Dendritic cell treated with granulocyte-macrophage colony-stimulating factor and Interleukin-4, amounts not matched to agents 40 ng/mL and 50 ng/mL, for 4 days (primary cell): Measurements from ENCODE around the gene ANAPC16.

ENCODE experiments used
- H3K27ac Mint-ChIP-seq: one replicate; pipeline ENCODE4 v1.8.0; 2022; ENCODE audit warnings: mild to moderate bottlenecking, mixed read lengths
- H3K27me3 Mint-ChIP-seq: one replicate; pipeline ENCODE4 v1.8.0; 2022; ENCODE audit warnings: mild to moderate bottlenecking, mixed read lengths
- H3K36me3 Mint-ChIP-seq: one replicate; pipeline ENCODE4 v1.8.0; 2022; ENCODE audit warnings: low read depth, mixed read lengths
- H3K4me1 Mint-ChIP-seq: one replicate; pipeline ENCODE4 v1.8.0; 2022; ENCODE audit warnings: low read depth, mixed read lengths
- H3K4me3 Mint-ChIP-seq: one replicate; pipeline ENCODE4 v1.8.0; 2022; ENCODE audit warnings: mild to moderate bottlenecking, moderate library complexity, mixed read lengths
- H3K9me3 Mint-ChIP-seq: one replicate; pipeline ENCODE4 v1.8.0; 2022; ENCODE audit warnings: mixed read lengths
- intact Hi-C: fragments of 100-400 bp; cut with micrococcal nuclease; formaldehyde crosslinking; loops from one replicate; pipeline ENCODE4 v1.15.0; 2022

ANAPC16 gene

GRCh38 chr10:72270607-72271281 is 54.9 kb downstream of the ANAPC16 start:
- peaks cover 26% of the 10 kb centered on the region for H3K36me3 Mint-ChIP-seq
- H3K4me1 Mint-ChIP-seq = peaks cover 38% of the 10 kb centered on the region
- no peak overlapping the region for H3K27ac Mint-ChIP-seq
- no peaks in the 10 kb centered on the region for H3K9me3 Mint-ChIP-seq
- no peak overlapping the region for H3K4me3 Mint-ChIP-seq
- intact Hi-C loops = loop anchor here (5.0 kb wide), 1 partner anchor 67 kb away; no protein-coding TSS in a partner anchor
- H3K27me3 Mint-ChIP-seq = peaks cover 15% of the 10 kb centered on the region

- peak overlapping the region; percentile 93 for H3K4me3 Mint-ChIP-seq
- intact Hi-C loops = loop anchor here (1.0 to 5.0 kb wide), 3 partner anchors 16 to 64 kb away; no protein-coding TSS in a partner anchor
- H3K4me1 Mint-ChIP-seq = peaks cover 52% of the 10 kb centered on the region
- H3K9me3 Mint-ChIP-seq = no peaks in the 10 kb centered on the region
- H3K27me3 Mint-ChIP-seq = peaks cover 13% of the 10 kb centered on the region
- peaks cover 28% of the 10 kb centered on the region for H3K36me3 Mint-ChIP-seq
- peak overlapping the region; percentile 71 for H3K27ac Mint-ChIP-seq
Observed at GRCh38 chr10:72272689-72273409, 57.0 kb downstream of the ANAPC16 start.

DNA sequence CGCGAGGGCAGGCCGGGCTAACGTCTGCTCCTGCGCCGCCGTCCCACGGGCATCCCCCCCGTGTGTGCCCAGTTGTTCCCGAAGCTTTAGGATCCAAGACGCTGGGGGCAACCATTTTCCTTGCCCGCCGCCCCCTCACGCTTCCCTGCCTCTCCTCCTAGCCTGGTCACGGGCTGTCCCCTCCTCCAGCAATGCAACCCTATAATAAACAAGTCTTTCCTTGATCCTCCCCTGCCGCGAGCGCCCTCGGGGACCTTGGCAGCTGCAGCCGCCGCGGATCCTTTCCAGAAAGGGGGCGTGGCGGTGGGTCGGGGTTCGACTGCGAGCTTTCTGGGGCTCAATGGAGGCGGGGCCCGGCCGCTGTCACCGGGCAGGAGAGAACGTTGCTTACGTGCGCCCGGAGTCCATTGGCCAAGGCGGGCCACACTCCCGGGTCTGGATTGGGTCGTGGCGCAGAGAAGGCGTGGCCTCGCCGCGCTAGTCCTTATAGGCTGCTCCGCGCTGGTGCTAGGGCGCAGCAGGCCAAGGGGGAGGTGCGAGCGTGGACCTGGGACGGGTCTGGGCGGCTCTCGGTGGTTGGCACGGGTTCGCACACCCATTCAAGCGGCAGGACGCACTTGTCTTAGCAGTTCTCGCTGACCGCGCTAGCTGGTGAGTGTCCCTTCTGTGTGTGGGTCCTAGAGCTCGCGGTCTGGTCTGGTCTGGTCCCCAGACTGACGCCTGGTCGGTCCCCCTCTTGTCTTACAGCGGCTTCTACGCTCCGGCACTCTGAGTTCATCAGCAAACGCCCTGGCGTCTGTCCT is 57.8 kb downstream of the ANAPC16 start, which contains the start of gene DDIT4:
Gene DDIT4 (plus strand): TSS at position 515 of the 803 bp plus-strand sequence. CDS start 293 bp downstream, outside the sequence.
- no peaks in the 10 kb centered on the region for H3K9me3 Mint-ChIP-seq
- H3K27me3 Mint-ChIP-seq = peaks cover 15% of the 10 kb centered on the region
- H3K4me3 Mint-ChIP-seq = peak within 1 kb of the TSS; percentile 93
- intact Hi-C loops = loop anchor here (1.0 to 5.0 kb wide), 3 partner anchors 17 to 64 kb away; no protein-coding TSS in a partner anchor
- peaks cover 57% of the 10 kb centered on the region for H3K4me1 Mint-ChIP-seq
- H3K27ac Mint-ChIP-seq = peak within 1 kb of the TSS; percentile 71
- H3K36me3 Mint-ChIP-seq = peaks cover 28% of the 10 kb centered on the region

GRCh38 chr10:72274213-72274729 is 58.5 kb downstream of the ANAPC16 start:
- H3K9me3 Mint-ChIP-seq = no peaks in the 10 kb centered on the region
- H3K36me3 Mint-ChIP-seq = peaks cover 28% of the 10 kb centered on the region
- intact Hi-C loops = loop anchor here (5.0 kb wide), 1 partner anchor 63 kb away; no protein-coding TSS in a partner anchor
- peak overlapping the region; percentile 93 for H3K4me3 Mint-ChIP-seq
- H3K27me3 Mint-ChIP-seq = peaks cover 15% of the 10 kb centered on the region
- H3K4me1 Mint-ChIP-seq = peaks cover 57% of the 10 kb centered on the region
- peak overlapping the region; percentile 71 for H3K27ac Mint-ChIP-seq

DNA sequence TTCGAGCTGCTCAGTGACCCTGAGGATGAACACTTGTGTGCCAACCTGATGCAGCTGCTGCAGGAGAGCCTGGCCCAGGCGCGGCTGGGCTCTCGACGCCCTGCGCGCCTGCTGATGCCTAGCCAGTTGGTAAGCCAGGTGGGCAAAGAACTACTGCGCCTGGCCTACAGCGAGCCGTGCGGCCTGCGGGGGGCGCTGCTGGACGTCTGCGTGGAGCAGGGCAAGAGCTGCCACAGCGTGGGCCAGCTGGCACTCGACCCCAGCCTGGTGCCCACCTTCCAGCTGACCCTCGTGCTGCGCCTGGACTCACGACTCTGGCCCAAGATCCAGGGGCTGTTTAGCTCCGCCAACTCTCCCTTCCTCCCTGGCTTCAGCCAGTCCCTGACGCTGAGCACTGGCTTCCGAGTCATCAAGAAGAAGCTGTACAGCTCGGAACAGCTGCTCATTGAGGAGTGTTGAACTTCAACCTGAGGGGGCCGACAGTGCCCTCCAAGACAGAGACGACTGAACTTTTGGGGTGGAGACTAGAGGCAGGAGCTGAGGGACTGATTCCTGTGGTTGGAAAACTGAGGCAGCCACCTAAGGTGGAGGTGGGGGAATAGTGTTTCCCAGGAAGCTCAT is 59.0 kb downstream of the ANAPC16 start:
- Mint-ChIP-seq H3K36me3 (peaks cover 28% of the 10 kb centered on the region), H3K4me3 (peak overlapping the region; percentile 93), H3K27me3 (peaks cover 15% of the 10 kb centered on the region), H3K27ac (peak overlapping the region; percentile 71), H3K4me1 (peaks cover 57% of the 10 kb centered on the region), H3K9me3 (no peaks in the 10 kb centered on the region)
- intact Hi-C loops = loop anchor here (5.0 kb wide), 1 partner anchor 62 kb away; no protein-coding TSS in a partner anchor

- peaks cover 57% of the 10 kb centered on the region for H3K4me1 Mint-ChIP-seq
- peaks cover 28% of the 10 kb centered on the region for H3K36me3 Mint-ChIP-seq
- H3K27ac Mint-ChIP-seq = peak overlapping the region; percentile 71
- H3K27me3 Mint-ChIP-seq = peaks cover 13% of the 10 kb centered on the region
- H3K4me3 Mint-ChIP-seq = peak overlapping the region; percentile 93
- intact Hi-C loops = no loop called here
- H3K9me3 Mint-ChIP-seq = no peaks in the 10 kb centered on the region
Observed at GRCh38 chr10:72275351-72276012, 59.7 kb downstream of the ANAPC16 start.

DNA sequence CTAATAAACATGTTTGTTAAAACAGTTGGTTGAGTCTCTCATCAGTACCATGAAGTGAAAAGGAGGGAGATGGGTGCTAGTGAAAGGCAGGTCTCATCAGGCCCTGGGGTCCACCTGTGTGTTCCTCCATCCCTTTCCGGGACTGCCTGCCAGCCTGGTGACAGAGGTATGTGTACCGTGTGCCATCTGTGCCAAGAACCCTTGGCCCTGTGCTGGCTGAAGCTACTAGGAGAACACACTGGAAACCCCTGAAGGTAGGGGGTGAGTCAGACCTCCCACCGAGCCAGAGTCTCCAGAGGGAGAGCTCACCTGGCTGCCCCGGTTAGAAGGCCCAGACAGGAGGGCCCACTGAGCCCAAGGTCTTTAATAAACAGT is 60.2 kb downstream of the ANAPC16 start:
- peaks cover 28% of the 10 kb centered on the region for H3K36me3 Mint-ChIP-seq

GRCh38 chr10:72276421-72277339 is 60.9 kb downstream of the ANAPC16 start:
- Mint-ChIP-seq H3K4me1 (peaks cover 56% of the 10 kb centered on the region), H3K4me3 (no peak overlapping the region), H3K27me3 (peaks cover 12% of the 10 kb centered on the region), H3K36me3 (peaks cover 28% of the 10 kb centered on the region), H3K27ac (no peak overlapping the region), H3K9me3 (no peaks in the 10 kb centered on the region)
- intact Hi-C loops = no loop called here

More for the DNA sequence above, 60.2 kb downstream of the ANAPC16 start:
- Mint-ChIP-seq H3K4me3 (peak overlapping the region; percentile 93), H3K27me3 (peaks cover 12% of the 10 kb centered on the region), H3K27ac (no peak overlapping the region), H3K4me1 (peaks cover 57% of the 10 kb centered on the region), H3K9me3 (no peaks in the 10 kb centered on the region)
- intact Hi-C loops = no loop called here

DNA sequence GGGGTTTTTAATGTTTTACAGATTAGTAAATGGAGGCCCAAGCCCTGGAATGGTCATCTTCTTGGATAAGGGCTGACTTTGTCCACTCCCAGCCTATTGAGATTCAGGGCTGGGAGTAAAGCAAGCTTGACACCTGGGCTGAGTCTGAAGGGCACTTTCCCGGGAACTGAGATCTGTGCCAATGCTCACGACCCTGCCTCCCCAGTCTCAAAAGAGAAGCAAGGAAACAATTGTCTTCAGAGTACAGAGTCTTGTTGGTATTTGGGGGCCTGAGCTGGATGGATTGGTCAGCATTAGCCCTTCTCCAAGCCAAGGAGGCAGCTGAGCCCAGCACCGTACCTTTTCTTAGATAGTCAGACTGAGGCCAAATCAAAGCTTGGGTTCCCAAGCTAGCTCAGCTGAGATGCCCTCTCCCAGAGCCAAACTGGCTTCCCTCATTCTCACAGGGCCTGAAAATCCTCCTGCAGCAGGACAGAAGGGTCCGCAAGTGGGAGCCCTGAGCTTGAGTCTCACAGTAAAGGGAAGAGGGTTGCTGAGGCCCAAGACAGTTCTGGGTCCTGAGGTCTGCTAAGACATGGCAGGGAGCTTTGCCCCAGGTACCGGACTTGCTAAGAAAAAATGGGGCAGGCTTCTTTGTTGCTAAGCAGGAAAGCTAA is 61.7 kb downstream of the ANAPC16 start:
- Mint-ChIP-seq H3K4me1 (peaks cover 48% of the 10 kb centered on the region), H3K9me3 (no peaks in the 10 kb centered on the region), H3K36me3 (peaks cover 28% of the 10 kb centered on the region), H3K27ac (no peak overlapping the region), H3K27me3 (peaks cover 9% of the 10 kb centered on the region), H3K4me3 (no peak overlapping the region)
- intact Hi-C loops = no loop called here

GRCh38 chr10:72277996-72278667 is 62.3 kb downstream of the ANAPC16 start:
- H3K4me3 Mint-ChIP-seq = no peak overlapping the region
- no peak overlapping the region for H3K27ac Mint-ChIP-seq
- H3K27me3 Mint-ChIP-seq = peaks cover 5% of the 10 kb centered on the region
- peaks cover 47% of the 10 kb centered on the region for H3K4me1 Mint-ChIP-seq
- intact Hi-C loops = no loop called here
- H3K36me3 Mint-ChIP-seq = peaks cover 28% of the 10 kb centered on the region
- no peaks in the 10 kb centered on the region for H3K9me3 Mint-ChIP-seq

DNA sequence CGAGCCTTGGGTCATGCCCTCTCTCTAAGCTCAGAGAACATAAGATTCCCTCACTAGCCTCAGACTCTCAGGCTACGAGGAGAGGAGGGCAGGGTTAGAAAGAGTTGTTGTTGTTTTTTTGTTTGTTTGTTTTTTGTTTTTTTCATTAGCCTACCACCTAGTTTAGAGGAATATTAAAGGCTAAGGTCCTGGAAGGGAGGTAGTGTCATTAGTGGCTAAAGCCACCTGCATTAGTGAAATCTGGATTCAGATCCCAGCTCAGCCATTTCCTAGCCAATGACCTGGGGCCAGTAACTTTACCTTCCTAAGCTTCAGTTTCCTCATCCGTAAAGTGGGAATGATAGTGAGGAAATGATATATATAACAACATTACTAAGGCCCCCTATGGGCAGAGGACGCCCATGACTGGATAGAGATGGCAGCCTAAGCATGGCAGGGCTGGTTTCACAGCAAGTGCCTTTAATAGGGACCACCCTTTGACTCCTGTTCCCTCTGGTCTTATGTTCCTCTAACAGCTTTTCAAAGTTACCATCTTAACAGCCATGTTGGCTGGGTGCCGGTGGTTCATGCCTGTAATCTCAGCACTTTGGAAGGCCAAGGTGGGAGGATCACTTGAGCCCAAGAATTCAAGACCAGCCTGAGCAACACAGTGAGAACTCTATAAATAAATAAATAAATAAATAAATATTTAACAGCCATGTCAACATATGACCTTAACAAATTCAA is 63.0 kb downstream of the ANAPC16 start:
- Mint-ChIP-seq H3K4me3 (no peak overlapping the region), H3K4me1 (peaks cover 41% of the 10 kb centered on the region), H3K27ac (no peak overlapping the region), H3K9me3 (no peaks in the 10 kb centered on the region), H3K36me3 (peaks cover 22% of the 10 kb centered on the region), H3K27me3 (peaks cover 5% of the 10 kb centered on the region)
- intact Hi-C loops = no loop called here
